Glutamatergic neuron (in vitro differentiated cells): ENCODE data around the gene HOMER1. TPM values are rescaled to one million over a fixed set of nuclear protein-coding genes. Genes with fewer than 3 reads are reported as not detected.
A peak's percentile ranks its signal among the peaks of the same experiment; 100 is the strongest.

Experiments
- DNase-seq: peaks from one replicate; pipeline ENCODE4 v3.0.0; 2022
- H3K27ac Mint-ChIP-seq: one replicate; pipeline ENCODE4 v1.8.0; 2020; ENCODE audit warnings: mild to moderate bottlenecking, mixed read lengths, inconsistent platforms; ENCODE audit not compliant: unreplicated experiment
- H3K27me3 Mint-ChIP-seq: one replicate; pipeline ENCODE4 v1.8.0; 2020; ENCODE audit warnings: mild to moderate bottlenecking, moderate library complexity, mixed read lengths, inconsistent platforms; ENCODE audit not compliant: unreplicated experiment
- H3K36me3 Mint-ChIP-seq: one replicate; pipeline ENCODE4 v1.8.0; 2020; ENCODE audit warnings: mild to moderate bottlenecking, mixed read lengths, inconsistent platforms; ENCODE audit not compliant: unreplicated experiment
- H3K4me1 Mint-ChIP-seq: one replicate; pipeline ENCODE4 v1.8.0; 2020; ENCODE audit warnings: mild to moderate bottlenecking, low read depth, mixed read lengths, inconsistent platforms; ENCODE audit not compliant: unreplicated experiment
- H3K4me3 Mint-ChIP-seq: one replicate; pipeline ENCODE4 v1.8.0; 2020; ENCODE audit warnings: mild to moderate bottlenecking, mixed read lengths, inconsistent platforms; ENCODE audit not compliant: unreplicated experiment
- H3K9me3 Mint-ChIP-seq: one replicate; pipeline ENCODE4 v1.8.0; 2020; ENCODE audit warnings: mild to moderate bottlenecking, moderate library complexity, mixed read lengths, inconsistent platforms; ENCODE audit not compliant: unreplicated experiment
- total RNA-seq: library from RNA; stranded (reverse); fragmentation: NEBNext Ultra II Directional; extraction: Animal tissue kit (Norgen Biotek cat#: 25700); gene quantifications from one replicate; pipeline ENCODE4 v1.2.1, GENCODE V29; 2021; ENCODE audit not compliant: unreplicated experiment
- TF ChIP-seq, protein P1 (sequence below): fragments of 200-600 bp; sonication (generic); IDR thresholded peaks from one replicate; pipeline ENCODE4 v1.5.0; 2021; ENCODE audit not compliant: partially characterized antibody, unreplicated experiment

Gene HOMER1
- total RNA-seq, 1 donor from 2014 or later, result 19.7 TPM

DNA sequence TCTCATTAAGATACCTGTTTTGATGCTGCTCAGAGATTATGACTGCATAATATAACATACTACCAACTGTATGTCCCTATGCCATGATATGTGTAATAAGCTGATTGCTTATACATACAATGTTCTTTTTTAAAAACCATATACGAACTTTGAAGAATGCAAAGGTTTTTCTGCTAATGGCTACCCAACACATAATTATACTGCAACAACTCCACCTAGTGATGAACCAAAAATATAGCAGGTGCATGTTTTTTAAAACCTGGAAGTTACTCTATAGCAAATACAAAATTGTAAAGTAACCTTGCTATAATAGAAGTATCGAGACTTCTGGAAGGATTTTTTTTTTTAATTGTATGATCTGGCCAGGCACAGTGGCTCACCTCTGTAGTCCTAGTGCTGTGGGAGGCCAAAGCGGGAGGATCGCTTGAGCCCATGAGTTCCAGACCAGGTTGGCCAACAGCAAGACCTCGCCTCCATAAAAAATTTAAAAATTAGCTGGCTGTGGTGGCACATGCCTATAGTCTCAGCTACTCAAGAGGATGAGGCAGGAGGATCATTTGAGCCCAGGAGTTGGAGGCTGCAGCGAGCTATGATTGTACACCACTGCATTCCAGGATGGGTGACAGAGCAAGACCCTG, 49.1 kb downstream of the HOMER1 start:
- Mint-ChIP-seq H3K4me1 (peaks cover 2% of the 10 kb centered on the region), H3K36me3 (no peaks in the 10 kb centered on the region), H3K27ac (no peak overlapping the region), H3K9me3 (no peaks in the 10 kb centered on the region), H3K27me3 (no peaks in the 10 kb centered on the region), H3K4me3 (no peak overlapping the region)
- TF ChIP-seq, protein P1, sequence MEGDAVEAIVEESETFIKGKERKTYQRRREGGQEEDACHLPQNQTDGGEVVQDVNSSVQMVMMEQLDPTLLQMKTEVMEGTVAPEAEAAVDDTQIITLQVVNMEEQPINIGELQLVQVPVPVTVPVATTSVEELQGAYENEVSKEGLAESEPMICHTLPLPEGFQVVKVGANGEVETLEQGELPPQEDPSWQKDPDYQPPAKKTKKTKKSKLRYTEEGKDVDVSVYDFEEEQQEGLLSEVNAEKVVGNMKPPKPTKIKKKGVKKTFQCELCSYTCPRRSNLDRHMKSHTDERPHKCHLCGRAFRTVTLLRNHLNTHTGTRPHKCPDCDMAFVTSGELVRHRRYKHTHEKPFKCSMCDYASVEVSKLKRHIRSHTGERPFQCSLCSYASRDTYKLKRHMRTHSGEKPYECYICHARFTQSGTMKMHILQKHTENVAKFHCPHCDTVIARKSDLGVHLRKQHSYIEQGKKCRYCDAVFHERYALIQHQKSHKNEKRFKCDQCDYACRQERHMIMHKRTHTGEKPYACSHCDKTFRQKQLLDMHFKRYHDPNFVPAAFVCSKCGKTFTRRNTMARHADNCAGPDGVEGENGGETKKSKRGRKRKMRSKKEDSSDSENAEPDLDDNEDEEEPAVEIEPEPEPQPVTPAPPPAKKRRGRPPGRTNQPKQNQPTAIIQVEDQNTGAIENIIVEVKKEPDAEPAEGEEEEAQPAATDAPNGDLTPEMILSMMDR, result peak; percentile 76
- DNase-seq, result no peak

GRCh38 chr5:79464278-79464677, 49.7 kb downstream of the HOMER1 start:
- Mint-ChIP-seq H3K4me3 (no peak overlapping the region), H3K4me1 (peaks cover 2% of the 10 kb centered on the region), H3K27me3 (no peaks in the 10 kb centered on the region), H3K27ac (no peak overlapping the region), H3K9me3 (no peaks in the 10 kb centered on the region), H3K36me3 (no peaks in the 10 kb centered on the region)
- TF ChIP-seq, protein P1, result no peak
- DNase-seq, result no peak

DNA sequence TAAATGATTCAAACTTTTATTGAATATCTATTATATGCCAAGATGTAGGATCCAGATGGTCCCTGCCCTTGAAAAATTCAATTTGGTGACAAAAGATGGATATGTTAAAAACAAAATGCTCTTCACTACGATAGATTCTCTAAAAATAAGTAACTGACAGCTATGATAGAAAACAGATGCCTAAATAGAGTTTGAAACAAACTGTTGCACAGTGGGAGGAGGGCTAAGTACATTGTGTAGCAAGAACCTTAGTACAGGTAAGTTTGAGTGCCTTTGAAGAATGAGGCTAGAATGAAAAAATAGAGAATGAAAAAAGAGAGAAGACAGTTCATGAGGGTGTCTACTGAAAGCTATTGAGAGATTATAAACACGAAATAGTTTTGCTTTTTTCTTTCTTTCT, 54.3 kb downstream of the HOMER1 start:
- no peak for DNase-seq
- Mint-ChIP-seq H3K4me1 (peaks cover 2% of the 10 kb centered on the region), H3K36me3 (peaks cover 4% of the 10 kb centered on the region), H3K9me3 (no peaks in the 10 kb centered on the region), H3K27me3 (no peaks in the 10 kb centered on the region), H3K27ac (no peak overlapping the region), H3K4me3 (no peak overlapping the region)
- TF ChIP-seq, protein P1, result no peak

GRCh38 chr5:79456890-79457583, 56.9 kb downstream of the HOMER1 start:
- Mint-ChIP-seq H3K27ac (no peak overlapping the region), H3K36me3 (peaks cover 4% of the 10 kb centered on the region), H3K27me3 (no peaks in the 10 kb centered on the region), H3K4me3 (no peak overlapping the region), H3K4me1 (no peaks in the 10 kb centered on the region), H3K9me3 (no peaks in the 10 kb centered on the region)
- TF ChIP-seq, protein P1, result no peak
- no peak for DNase-seq

GRCh38 chr5:79456400-79456799, 57.5 kb downstream of the HOMER1 start:
- Mint-ChIP-seq H3K27me3 (no peaks in the 10 kb centered on the region), H3K27ac (no peak overlapping the region), H3K4me3 (no peak overlapping the region), H3K4me1 (no peaks in the 10 kb centered on the region), H3K36me3 (peaks cover 4% of the 10 kb centered on the region), H3K9me3 (no peaks in the 10 kb centered on the region)
- no peak for DNase-seq
- TF ChIP-seq, protein P1, result no peak
